ENCODE measurements around the gene FANCC.

Gene FANCC

GRCh38 chr9:95148208-95148520, 169.3 kb downstream of the FANCC start:
- TF ChIP-seq YY1 (IDR thresholded peaks at IDR 0.05; ENCODE audit: low read depth) (no peak), CREB1 (IDR thresholded peaks at IDR 0.05; ENCODE audit: low read depth) (no peak), CEBPB (IDR thresholded peaks at IDR 0.05) (no peak), TEAD4 (IDR thresholded peaks at IDR 0.05) (no peak), RAD21 (IDR thresholded peaks at IDR 0.05; ENCODE audit: low read depth) (no peak), ZBTB7A (IDR thresholded peaks at IDR 0.05; ENCODE audit: low read depth) (no peak), TCF12 (IDR thresholded peaks at IDR 0.05; ENCODE audit: low read depth) (no peak), MAX (IDR thresholded peaks at IDR 0.05) (no peak), FOXM1 (IDR thresholded peaks at IDR 0.05; ENCODE audit: borderline replicate concordance, low read depth) (no peak), USF1 (IDR thresholded peaks at IDR 0.05) (no peak), REST (IDR thresholded peaks at IDR 0.05; ENCODE audit: low read depth) (no peak), TAF1 (IDR thresholded peaks at IDR 0.05; ENCODE audit: low read depth) (no peak), EP300 (IDR thresholded peaks at IDR 0.05; ENCODE audit: borderline replicate concordance) (no peak), EGR1 (IDR thresholded peaks at IDR 0.05) (no peak), NFIC (IDR thresholded peaks at IDR 0.05) (no peak)

GRCh38 chr9:95147452-95148207, 169.9 kb downstream of the FANCC start:
- TF ChIP-seq YY1 (IDR thresholded peaks at IDR 0.05; ENCODE audit: low read depth) (no peak), USF1 (IDR thresholded peaks at IDR 0.05) (no peak), MAX (IDR thresholded peaks at IDR 0.05) (no peak), CEBPB (IDR thresholded peaks at IDR 0.05) (no peak), TEAD4 (IDR thresholded peaks at IDR 0.05) (no peak), TAF1 (IDR thresholded peaks at IDR 0.05; ENCODE audit: low read depth) (no peak), CREB1 (IDR thresholded peaks at IDR 0.05; ENCODE audit: low read depth) (no peak), TCF12 (IDR thresholded peaks at IDR 0.05; ENCODE audit: low read depth) (no peak), ZBTB7A (IDR thresholded peaks at IDR 0.05; ENCODE audit: low read depth) (no peak), RAD21 (IDR thresholded peaks at IDR 0.05; ENCODE audit: low read depth) (no peak), EP300 (IDR thresholded peaks at IDR 0.05; ENCODE audit: borderline replicate concordance) (no peak), REST (IDR thresholded peaks at IDR 0.05; ENCODE audit: low read depth) (no peak), FOXM1 (IDR thresholded peaks at IDR 0.05; ENCODE audit: borderline replicate concordance, low read depth) (no peak)

GRCh38 chr9:95143591-95144561, 173.6 kb downstream of the FANCC start:
- no peak for TF ChIP-seq USF1 (IDR thresholded peaks at IDR 0.05)
- no peak for TF ChIP-seq TEAD4 (IDR thresholded peaks at IDR 0.05)
- no peak for TF ChIP-seq REST (IDR thresholded peaks at IDR 0.05; ENCODE audit: low read depth)
- TF ChIP-seq TCF12 (IDR thresholded peaks at IDR 0.05; ENCODE audit: low read depth), result no peak
- TF ChIP-seq RAD21 (IDR thresholded peaks at IDR 0.05; ENCODE audit: low read depth), result no peak
- no peak for TF ChIP-seq YY1 (IDR thresholded peaks at IDR 0.05; ENCODE audit: low read depth)
- no peak for TF ChIP-seq EGR1 (IDR thresholded peaks at IDR 0.05)
- no peak for TF ChIP-seq ZBTB7A (IDR thresholded peaks at IDR 0.05; ENCODE audit: low read depth)
- TF ChIP-seq CREB1 (IDR thresholded peaks at IDR 0.05; ENCODE audit: low read depth), result no peak
- no peak for TF ChIP-seq EP300 (IDR thresholded peaks at IDR 0.05; ENCODE audit: borderline replicate concordance)
- TF ChIP-seq TAF1 (IDR thresholded peaks at IDR 0.05; ENCODE audit: low read depth), result no peak
- TF ChIP-seq FOXM1 (IDR thresholded peaks at IDR 0.05; ENCODE audit: borderline replicate concordance, low read depth), result no peak
- TF ChIP-seq CEBPB (IDR thresholded peaks at IDR 0.05), result no peak
- TF ChIP-seq NFIC (IDR thresholded peaks at IDR 0.05), result no peak

Measured in Ishikawa (cell line).